Muscle of arm (tissue), 12 donors: Measurements from ENCODE around the gene ZNF217. TPM values are rescaled to one million over a fixed set of nuclear protein-coding genes. Genes with fewer than 3 reads are reported as not detected.
"Not testable (repeated sequence)": the region's sequence is repeated elsewhere in the genome, so short reads cannot be mapped to it uniquely, and the experiment has no call there.

ENCODE experiments used
- DNase-seq: peaks from one replicate; pipeline ENCODE4 v3.0.0-alpha.2; 2013
- polyA plus RNA-seq, 12 donors: library from polyadenylated mRNA; unstranded; fragments of 120-200 nt; gene quantifications; one replicate each; pipeline ENCODE4 v1.2.1, GENCODE V29; 2013; ENCODE audit not compliant: insufficient read length in 12 of 12

ZNF217 gene
- polyA plus RNA-seq, 12 donors, result 12.3 to 33.8 (median 15.6) TPM; not detected in 1

- no peak for DNase-seq
These were observed 4.8 kb upstream of the ZNF217 start for GRCh38 chr20:53598140-53599043.

GRCh38 chr20:53597521-53598120 is 4.0 kb upstream of the ZNF217 start:
- DNase-seq, result no peak

- DNase-seq, result peak; percentile 41
These were observed 3.4 kb upstream of the ZNF217 start for GRCh38 chr20:53597030-53597482.

- DNase-seq, result not testable (repeated sequence)
These were observed 2.8 kb upstream of the ZNF217 start for GRCh38 chr20:53596189-53597001.

- not testable (repeated sequence) for DNase-seq
These were observed 2.1 kb upstream of the ZNF217 start for GRCh38 chr20:53595742-53596141.

GRCh38 chr20:53595018-53595378 is 1.4 kb upstream of the ZNF217 start:
- DNase-seq, result no peak

GRCh38 chr20:53594068-53595017 is 704 bp upstream of the ZNF217 start:
- peak; percentile 89 for DNase-seq

- peak; percentile 40 for DNase-seq
These were observed 610 bp downstream of the ZNF217 start for GRCh38 chr20:53592992-53593465.

- DNase-seq, result peak; percentile 58
These were observed 1.1 kb downstream of the ZNF217 start for GRCh38 chr20:53592454-53592991.

- not testable (repeated sequence) for DNase-seq
These were observed 1.6 kb downstream of the ZNF217 start for GRCh38 chr20:53591941-53592441.

- DNase-seq, result not testable (repeated sequence)
These were observed 2.4 kb downstream of the ZNF217 start for GRCh38 chr20:53591206-53591741.

- DNase-seq, result not testable (repeated sequence)
These were observed 3.0 kb downstream of the ZNF217 start for GRCh38 chr20:53590608-53591007.

GRCh38 chr20:53590122-53590521 is 3.5 kb downstream of the ZNF217 start:
- not testable (repeated sequence) for DNase-seq

GRCh38 chr20:53589321-53590065 is 4.1 kb downstream of the ZNF217 start:
- DNase-seq, result not testable (repeated sequence)

- DNase-seq, result not testable (repeated sequence)
These were observed 6.4 kb downstream of the ZNF217 start for GRCh38 chr20:53587157-53587703.

GRCh38 chr20:53586640-53587039 is 7.0 kb downstream of the ZNF217 start:
- DNase-seq, result no peak

GRCh38 chr20:53585910-53586309 is 7.7 kb downstream of the ZNF217 start:
- DNase-seq, result not testable (repeated sequence)

- DNase-seq, result not testable (repeated sequence)
These were observed 8.6 kb downstream of the ZNF217 start for GRCh38 chr20:53585004-53585569.

- not testable (repeated sequence) for DNase-seq
These were observed 9.1 kb downstream of the ZNF217 start for GRCh38 chr20:53584550-53584913.
